ENCODE measurements around the gene TRMT112.
A peak's percentile ranks its signal among the peaks of the same experiment; 100 is the strongest.

DNA sequence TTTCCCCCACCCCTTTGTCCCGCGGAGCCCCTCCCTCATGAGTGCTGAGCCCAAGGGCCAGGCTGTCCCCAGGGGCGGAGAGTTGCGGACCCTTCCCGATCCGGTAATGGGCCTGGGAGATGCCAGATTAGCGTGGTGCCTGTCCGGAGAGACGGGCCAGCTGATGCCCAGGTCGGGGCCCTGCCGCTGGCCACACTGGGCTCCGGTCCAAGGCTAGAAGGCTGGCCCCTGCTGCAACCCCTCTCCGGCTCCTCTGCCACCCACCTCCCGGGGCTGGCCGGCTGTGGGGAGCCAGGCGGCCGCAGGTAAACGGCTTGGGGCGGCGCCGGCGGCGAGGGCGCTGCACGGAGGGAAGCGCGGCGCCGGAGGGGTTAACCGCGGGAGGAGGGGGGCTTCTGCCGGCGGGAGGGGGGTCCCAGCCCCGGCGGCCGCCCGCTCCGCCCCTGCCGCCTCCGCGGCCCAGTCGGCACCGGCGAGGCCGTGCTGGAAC is 26.1 kb downstream of the TRMT112 start, which contains the start of gene KCNK4:
- TF ChIP-seq CEBPB (IDR thresholded peaks at IDR 0.05; ENCODE audit: low read depth, low read length) (no peak), EP300 (IDR thresholded peaks at IDR 0.05; ENCODE audit: borderline replicate concordance in 1 of 2, low read depth in 2 of 2, low read length in 2 of 2) (no peak), SAP30 (IDR thresholded peaks at IDR 0.05; ENCODE audit: insufficient read depth, insufficient replicate concordance, low read length) (no peak), SIN3A (conservative IDR thresholded peaks at IDR 0.05 in 1 of 2, IDR thresholded peaks at IDR 0.05 in 1 of 2; ENCODE audit: low read depth in 1 of 2, low read length in 2 of 2) (no peak), POLR2A (IDR thresholded peaks at IDR 0.05; ENCODE audit: control extremely low read depth in 1 of 2, low read depth in 2 of 2, low read length in 2 of 2) (no peak), JUN (IDR thresholded peaks at IDR 0.05; ENCODE audit: low read depth, low read length) (no peak), KDM1A (IDR thresholded peaks at IDR 0.05; ENCODE audit: borderline replicate concordance, low read length) (no peak), EZH2 (IDR thresholded peaks at IDR 0.05; ENCODE audit: low read depth, low read length, severe bottlenecking) (peak; percentile 63)
- TF ChIP-seq, protein P1, sequence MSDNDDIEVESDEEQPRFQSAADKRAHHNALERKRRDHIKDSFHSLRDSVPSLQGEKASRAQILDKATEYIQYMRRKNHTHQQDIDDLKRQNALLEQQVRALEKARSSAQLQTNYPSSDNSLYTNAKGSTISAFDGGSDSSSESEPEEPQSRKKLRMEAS (IDR thresholded peaks at IDR 0.05), result no peak
- TF ChIP-seq, protein P2, sequence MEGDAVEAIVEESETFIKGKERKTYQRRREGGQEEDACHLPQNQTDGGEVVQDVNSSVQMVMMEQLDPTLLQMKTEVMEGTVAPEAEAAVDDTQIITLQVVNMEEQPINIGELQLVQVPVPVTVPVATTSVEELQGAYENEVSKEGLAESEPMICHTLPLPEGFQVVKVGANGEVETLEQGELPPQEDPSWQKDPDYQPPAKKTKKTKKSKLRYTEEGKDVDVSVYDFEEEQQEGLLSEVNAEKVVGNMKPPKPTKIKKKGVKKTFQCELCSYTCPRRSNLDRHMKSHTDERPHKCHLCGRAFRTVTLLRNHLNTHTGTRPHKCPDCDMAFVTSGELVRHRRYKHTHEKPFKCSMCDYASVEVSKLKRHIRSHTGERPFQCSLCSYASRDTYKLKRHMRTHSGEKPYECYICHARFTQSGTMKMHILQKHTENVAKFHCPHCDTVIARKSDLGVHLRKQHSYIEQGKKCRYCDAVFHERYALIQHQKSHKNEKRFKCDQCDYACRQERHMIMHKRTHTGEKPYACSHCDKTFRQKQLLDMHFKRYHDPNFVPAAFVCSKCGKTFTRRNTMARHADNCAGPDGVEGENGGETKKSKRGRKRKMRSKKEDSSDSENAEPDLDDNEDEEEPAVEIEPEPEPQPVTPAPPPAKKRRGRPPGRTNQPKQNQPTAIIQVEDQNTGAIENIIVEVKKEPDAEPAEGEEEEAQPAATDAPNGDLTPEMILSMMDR (IDR thresholded peaks at IDR 0.05; ENCODE audit: control extremely low read depth in 1 of 3, insufficient read depth in 1 of 3, low read depth in 1 of 3, low read length in 3 of 3), result no peak
